Calu3 (cell line): ENCODE measurements around the gene C1orf87. TPM values are rescaled to one million over a fixed set of nuclear protein-coding genes. Genes with fewer than 3 reads are reported as not detected.

Experiments
- BruUV-seq: library from RNA; stranded (reverse); fragments of 400-500 nt; replicated peaks from 2 replicates; lab custom pipeline; 2021; lab: Mats Ljungman, UMichigan
- CTCF ChIA-PET: fragments of 300-600 bp; sonication (Branson Sonifier 250); formaldehyde crosslinking; loops from one replicate; lab custom pipeline; 2022; ENCODE audit warnings: antibody characterized with exemption; lab: Charles Lee
- DNase-seq: peaks from one replicate; pipeline ENCODE4 v3.0.0; 2022
- H3K27ac Mint-ChIP-seq: one replicate; pipeline ENCODE4 v1.8.0; 2022; ENCODE audit warnings: mixed read lengths; ENCODE audit not compliant: unreplicated experiment
- H3K27me3 Mint-ChIP-seq: one replicate; pipeline ENCODE4 v1.8.0; 2022; ENCODE audit warnings: mixed read lengths; ENCODE audit not compliant: unreplicated experiment
- H3K36me3 Mint-ChIP-seq: one replicate; pipeline ENCODE4 v1.8.0; 2022; ENCODE audit warnings: mild to moderate bottlenecking, moderate library complexity, mixed read lengths; ENCODE audit not compliant: insufficient read depth, unreplicated experiment
- H3K4me1 Mint-ChIP-seq: one replicate; pipeline ENCODE4 v1.8.0; 2022; ENCODE audit warnings: mild to moderate bottlenecking, low read depth, mixed read lengths; ENCODE audit not compliant: unreplicated experiment
- H3K4me3 Mint-ChIP-seq: one replicate; pipeline ENCODE4 v1.8.0; 2022; ENCODE audit warnings: mild to moderate bottlenecking, low read depth, moderate library complexity, mixed read lengths; ENCODE audit not compliant: unreplicated experiment
- H3K9me3 Mint-ChIP-seq: one replicate; pipeline ENCODE4 v1.8.0; 2022; ENCODE audit warnings: low read depth, mixed read lengths; ENCODE audit not compliant: unreplicated experiment
- intact Hi-C: fragments of 100-400 bp; cut with micrococcal nuclease; formaldehyde crosslinking; loops from one replicate; pipeline ENCODE4 v1.10.0; 2022; ENCODE audit not compliant: unreplicated experiment
- total RNA-seq: library from RNA; stranded (reverse); gene quantifications from 2 replicates; pipeline ENCODE4 v1.2.3, GENCODE V29; 2022
- TF ChIP-seq, protein P1 (sequence below): fragments of 200-600 bp; IDR thresholded peaks from one replicate; pipeline ENCODE4 v1.8.0; 2022; ENCODE audit warnings: antibody characterized with exemption; ENCODE audit not compliant: unreplicated experiment

C1orf87 gene
- total RNA-seq, 1 experiment from 2014 or later, result not detected

DNA sequence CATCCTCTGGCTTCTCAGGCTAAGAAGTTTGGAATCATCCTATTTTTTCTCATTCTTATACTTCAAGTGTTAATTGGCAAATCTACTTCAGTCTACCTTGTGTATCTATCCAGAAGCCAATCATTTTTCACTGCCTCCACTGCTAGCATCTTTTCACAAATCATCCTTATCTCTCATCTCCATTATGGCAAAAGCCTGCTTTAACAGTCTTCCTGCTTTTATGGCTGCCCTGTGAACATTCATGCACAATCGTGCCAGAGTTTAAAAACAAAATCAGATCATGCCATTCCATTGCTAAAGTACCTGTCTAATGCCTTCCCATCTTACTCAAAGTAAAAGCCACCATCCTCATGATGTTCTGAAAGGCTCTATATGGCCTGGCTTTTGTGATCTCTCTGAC, 127.8 kb downstream of the C1orf87 start:
- CTCF ChIA-PET, result interaction anchor here (2.4 kb wide), 1 partner anchor 66 kb away, joined by 71 read pairs; no protein-coding TSS in a partner anchor
- Mint-ChIP-seq H3K4me1 (no peaks in the 10 kb centered on the region), H3K27me3 (no peaks in the 10 kb centered on the region), H3K4me3 (no peak overlapping the region), H3K36me3 (no peaks in the 10 kb centered on the region), H3K9me3 (no peaks in the 10 kb centered on the region), H3K27ac (no peak overlapping the region)
- intact Hi-C loops, result no loop called here
- DNase-seq, result no peak
- TF ChIP-seq, protein P1, sequence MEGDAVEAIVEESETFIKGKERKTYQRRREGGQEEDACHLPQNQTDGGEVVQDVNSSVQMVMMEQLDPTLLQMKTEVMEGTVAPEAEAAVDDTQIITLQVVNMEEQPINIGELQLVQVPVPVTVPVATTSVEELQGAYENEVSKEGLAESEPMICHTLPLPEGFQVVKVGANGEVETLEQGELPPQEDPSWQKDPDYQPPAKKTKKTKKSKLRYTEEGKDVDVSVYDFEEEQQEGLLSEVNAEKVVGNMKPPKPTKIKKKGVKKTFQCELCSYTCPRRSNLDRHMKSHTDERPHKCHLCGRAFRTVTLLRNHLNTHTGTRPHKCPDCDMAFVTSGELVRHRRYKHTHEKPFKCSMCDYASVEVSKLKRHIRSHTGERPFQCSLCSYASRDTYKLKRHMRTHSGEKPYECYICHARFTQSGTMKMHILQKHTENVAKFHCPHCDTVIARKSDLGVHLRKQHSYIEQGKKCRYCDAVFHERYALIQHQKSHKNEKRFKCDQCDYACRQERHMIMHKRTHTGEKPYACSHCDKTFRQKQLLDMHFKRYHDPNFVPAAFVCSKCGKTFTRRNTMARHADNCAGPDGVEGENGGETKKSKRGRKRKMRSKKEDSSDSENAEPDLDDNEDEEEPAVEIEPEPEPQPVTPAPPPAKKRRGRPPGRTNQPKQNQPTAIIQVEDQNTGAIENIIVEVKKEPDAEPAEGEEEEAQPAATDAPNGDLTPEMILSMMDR, result no peak
- no TSS peak for BruUV-seq

Other genes with a start within 250 kb of the C1orf87 start
- 15.2 and 17.0 TPM in 2 replicates for gene CYP2J2, start 147.0 kb downstream of the C1orf87 start, total RNA-seq